T-helper 2 cell treated with Interferon-gamma antibody and Interleukin-4, amounts not matched to agents 5 μg/mL and 100 μg/mL, for 36 hours (primary cell): ENCODE results near the gene SLTM.
"Not testable (repeated sequence)": the region's sequence is repeated elsewhere in the genome, so short reads cannot be mapped to it uniquely, and the experiment has no call there.

Experiments used
- DNase-seq: peaks from one replicate; pipeline ENCODE4 v3.0.0; 2021; ENCODE audit warnings: low spot score
- H3K27ac Mint-ChIP-seq: one replicate; pipeline ENCODE4 v1.8.0; 2021; ENCODE audit warnings: mild to moderate bottlenecking, mixed read lengths
- H3K27me3 Mint-ChIP-seq: one replicate; pipeline ENCODE4 v1.8.0; 2021; ENCODE audit warnings: low read depth, mixed read lengths
- H3K36me3 Mint-ChIP-seq: one replicate; pipeline ENCODE4 v1.8.0; 2021; ENCODE audit warnings: low read depth, mixed read lengths
- H3K4me1 Mint-ChIP-seq: one replicate; pipeline ENCODE4 v1.8.0; 2021; ENCODE audit warnings: low read depth, mixed read lengths
- H3K4me3 Mint-ChIP-seq: one replicate; pipeline ENCODE4 v1.8.0; 2022; ENCODE audit warnings: mild to moderate bottlenecking, moderate library complexity, mixed read lengths
- H3K9me3 Mint-ChIP-seq: one replicate; pipeline ENCODE4 v1.8.0; 2021; ENCODE audit warnings: mixed read lengths

The SLTM gene

GRCh38 chr15:58951388-58952007 is 18.0 kb upstream of the SLTM start:
- peaks cover 10% of the 10 kb centered on the region for H3K4me1 Mint-ChIP-seq
- H3K27me3 Mint-ChIP-seq, result peaks cover 5% of the 10 kb centered on the region
- no peaks in the 10 kb centered on the region for H3K9me3 Mint-ChIP-seq
- H3K4me3 Mint-ChIP-seq, result no peak overlapping the region
- no peaks in the 10 kb centered on the region for H3K36me3 Mint-ChIP-seq
- H3K27ac Mint-ChIP-seq, result no peak overlapping the region
- no peak for DNase-seq

DNA sequence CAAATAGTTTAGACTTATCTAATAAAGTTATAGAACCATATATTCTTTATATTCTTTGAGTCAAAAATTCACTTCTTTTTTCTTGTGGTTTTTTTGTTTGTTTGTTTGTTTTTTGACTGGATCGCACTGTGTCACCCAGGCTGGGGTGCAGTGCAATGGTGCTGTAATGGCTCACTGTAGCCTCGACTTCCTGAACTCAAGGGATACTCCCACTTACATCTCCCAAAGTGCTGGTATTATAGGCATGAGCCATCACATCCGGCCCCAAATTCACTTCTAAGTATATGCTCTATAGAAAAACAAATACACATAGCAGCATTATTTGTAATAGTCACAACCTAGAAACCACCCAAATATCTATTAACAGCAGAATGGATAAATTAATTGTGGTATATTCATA is 13.7 kb upstream of the SLTM start:
- no peaks in the 10 kb centered on the region for H3K9me3 Mint-ChIP-seq
- H3K27ac Mint-ChIP-seq, result no peak overlapping the region
- no peaks in the 10 kb centered on the region for H3K4me1 Mint-ChIP-seq
- H3K27me3 Mint-ChIP-seq, result peaks cover 5% of the 10 kb centered on the region
- no peak overlapping the region for H3K4me3 Mint-ChIP-seq
- DNase-seq, result no peak
- H3K36me3 Mint-ChIP-seq, result no peaks in the 10 kb centered on the region

DNA sequence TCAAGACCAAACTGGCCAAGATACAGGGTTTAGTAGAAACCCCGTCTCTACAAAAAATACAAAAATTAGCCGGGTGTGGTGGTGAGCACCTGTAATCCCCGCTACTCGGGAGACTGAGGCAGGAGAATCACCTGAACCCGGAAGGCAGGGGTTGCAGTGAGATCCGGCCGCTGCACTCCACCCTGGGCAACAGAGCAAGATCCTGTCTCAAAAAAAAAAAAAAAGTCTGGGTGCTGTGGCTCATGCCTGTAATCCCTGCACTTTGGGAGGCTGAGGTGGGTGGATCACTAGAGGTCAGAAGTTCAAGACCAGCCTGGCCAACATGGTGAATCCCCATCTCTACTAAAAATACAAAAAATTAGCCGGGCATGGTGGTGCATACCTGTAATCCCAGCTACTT is 1.5 kb upstream of the SLTM start:
- Mint-ChIP-seq H3K4me1 (peaks cover 23% of the 10 kb centered on the region), H3K4me3 (peak overlapping the region; percentile 96), H3K27ac (peak overlapping the region; percentile 100), H3K36me3 (peaks cover 16% of the 10 kb centered on the region)
- not testable (repeated sequence) for H3K9me3 Mint-ChIP-seq, DNase-seq, H3K27me3 Mint-ChIP-seq

- H3K9me3 Mint-ChIP-seq, result no peaks in the 10 kb centered on the region
- H3K4me1 Mint-ChIP-seq, result peaks cover 23% of the 10 kb centered on the region
- peak overlapping the region; percentile 100 for H3K27ac Mint-ChIP-seq
- H3K4me3 Mint-ChIP-seq, result peak overlapping the region; percentile 96
- H3K27me3 Mint-ChIP-seq, result no peaks in the 10 kb centered on the region
- H3K36me3 Mint-ChIP-seq, result peaks cover 16% of the 10 kb centered on the region
- no peak for DNase-seq
Measured at GRCh38 chr15:58934521-58934920, 1.0 kb upstream of the SLTM start.

GRCh38 chr15:58934114-58934447 is 602 bp upstream of the SLTM start:
- H3K36me3 Mint-ChIP-seq, result peaks cover 16% of the 10 kb centered on the region
- H3K27me3 Mint-ChIP-seq, result no peaks in the 10 kb centered on the region
- H3K27ac Mint-ChIP-seq, result peak overlapping the region; percentile 100
- H3K4me3 Mint-ChIP-seq, result peak overlapping the region; percentile 96
- peaks cover 23% of the 10 kb centered on the region for H3K4me1 Mint-ChIP-seq
- H3K9me3 Mint-ChIP-seq, result no peaks in the 10 kb centered on the region
- DNase-seq, result no peak

DNA sequence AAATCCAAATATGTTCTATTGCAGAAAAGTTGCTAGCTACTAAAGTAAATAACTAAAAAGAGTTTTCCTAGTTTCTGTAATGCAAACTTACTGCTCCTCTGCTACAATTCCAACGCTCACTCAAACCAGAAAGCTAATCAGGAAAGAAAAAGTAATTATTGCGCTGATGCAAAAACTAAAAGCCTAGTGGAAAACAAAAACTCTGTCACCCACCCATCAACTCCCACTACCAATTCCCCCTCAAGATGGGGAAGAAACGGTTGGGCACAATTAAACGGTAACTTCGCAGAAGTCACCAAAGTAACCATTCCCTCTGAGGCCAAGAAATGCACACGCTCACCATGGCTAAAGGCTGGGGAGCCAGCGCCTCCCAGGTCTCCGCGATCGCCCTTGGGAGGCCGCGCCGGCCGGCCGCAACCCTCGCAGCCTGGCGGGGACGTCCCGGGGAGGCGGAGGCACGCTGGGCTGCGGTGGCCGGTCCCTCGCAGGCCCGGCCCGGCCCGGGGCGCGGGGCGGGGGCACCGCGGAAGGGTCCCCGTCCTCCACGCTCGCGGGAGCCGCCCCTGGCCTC is 684 bp downstream of the SLTM start:
- no peaks in the 10 kb centered on the region for H3K27me3 Mint-ChIP-seq
- no peaks in the 10 kb centered on the region for H3K9me3 Mint-ChIP-seq
- H3K4me1 Mint-ChIP-seq, result peaks cover 26% of the 10 kb centered on the region
- peaks cover 23% of the 10 kb centered on the region for H3K36me3 Mint-ChIP-seq
- peak overlapping the region; percentile 96 for H3K4me3 Mint-ChIP-seq
- H3K27ac Mint-ChIP-seq, result peak overlapping the region; percentile 90
- DNase-seq, result no peak

GRCh38 chr15:58931987-58932588 is 1.4 kb downstream of the SLTM start:
- H3K9me3 Mint-ChIP-seq, result no peaks in the 10 kb centered on the region
- peaks cover 21% of the 10 kb centered on the region for H3K4me1 Mint-ChIP-seq
- peak overlapping the region; percentile 90 for H3K27ac Mint-ChIP-seq
- H3K4me3 Mint-ChIP-seq, result peak overlapping the region; percentile 96
- H3K27me3 Mint-ChIP-seq, result no peaks in the 10 kb centered on the region
- no peak for DNase-seq
- H3K36me3 Mint-ChIP-seq, result peaks cover 23% of the 10 kb centered on the region

- H3K9me3 Mint-ChIP-seq, result no peaks in the 10 kb centered on the region
- H3K27me3 Mint-ChIP-seq, result no peaks in the 10 kb centered on the region
- no peak overlapping the region for H3K27ac Mint-ChIP-seq
- H3K4me1 Mint-ChIP-seq, result peaks cover 27% of the 10 kb centered on the region
- H3K4me3 Mint-ChIP-seq, result no peak overlapping the region
- H3K36me3 Mint-ChIP-seq, result peaks cover 33% of the 10 kb centered on the region
- no peak for DNase-seq
Measured at GRCh38 chr15:58929891-58930416, 3.5 kb downstream of the SLTM start.

DNA sequence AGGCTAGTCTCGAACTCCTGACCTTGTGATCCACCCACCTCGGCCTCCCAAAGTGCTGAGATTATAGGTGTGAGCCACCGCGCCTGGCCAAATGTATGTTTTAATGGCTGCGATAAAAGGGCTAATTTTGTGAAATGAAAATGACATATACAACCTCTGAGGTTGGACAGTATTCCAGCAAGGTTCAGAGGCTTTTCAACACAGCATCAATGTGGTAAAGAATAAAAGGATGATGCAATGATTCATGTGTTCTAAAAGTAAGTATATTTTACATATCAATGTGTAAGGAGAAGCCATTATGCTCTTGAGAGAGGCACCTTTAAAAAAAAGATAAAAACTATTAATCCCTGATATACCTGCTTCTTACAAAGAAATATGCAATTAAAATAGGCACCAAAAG is 6.7 kb downstream of the SLTM start:
- peaks cover 35% of the 10 kb centered on the region for H3K36me3 Mint-ChIP-seq
- H3K27ac Mint-ChIP-seq, result no peak overlapping the region
- H3K4me1 Mint-ChIP-seq, result peaks cover 30% of the 10 kb centered on the region
- DNase-seq, result no peak
- no peaks in the 10 kb centered on the region for H3K27me3 Mint-ChIP-seq
- no peaks in the 10 kb centered on the region for H3K9me3 Mint-ChIP-seq
- no peak overlapping the region for H3K4me3 Mint-ChIP-seq

GRCh38 chr15:58924327-58924726 is 9.2 kb downstream of the SLTM start:
- peaks cover 26% of the 10 kb centered on the region for H3K4me1 Mint-ChIP-seq
- H3K27ac Mint-ChIP-seq, result no peak overlapping the region
- H3K9me3 Mint-ChIP-seq, result no peaks in the 10 kb centered on the region
- no peak overlapping the region for H3K4me3 Mint-ChIP-seq
- H3K27me3 Mint-ChIP-seq, result no peaks in the 10 kb centered on the region
- no peak for DNase-seq
- peaks cover 37% of the 10 kb centered on the region for H3K36me3 Mint-ChIP-seq

DNA sequence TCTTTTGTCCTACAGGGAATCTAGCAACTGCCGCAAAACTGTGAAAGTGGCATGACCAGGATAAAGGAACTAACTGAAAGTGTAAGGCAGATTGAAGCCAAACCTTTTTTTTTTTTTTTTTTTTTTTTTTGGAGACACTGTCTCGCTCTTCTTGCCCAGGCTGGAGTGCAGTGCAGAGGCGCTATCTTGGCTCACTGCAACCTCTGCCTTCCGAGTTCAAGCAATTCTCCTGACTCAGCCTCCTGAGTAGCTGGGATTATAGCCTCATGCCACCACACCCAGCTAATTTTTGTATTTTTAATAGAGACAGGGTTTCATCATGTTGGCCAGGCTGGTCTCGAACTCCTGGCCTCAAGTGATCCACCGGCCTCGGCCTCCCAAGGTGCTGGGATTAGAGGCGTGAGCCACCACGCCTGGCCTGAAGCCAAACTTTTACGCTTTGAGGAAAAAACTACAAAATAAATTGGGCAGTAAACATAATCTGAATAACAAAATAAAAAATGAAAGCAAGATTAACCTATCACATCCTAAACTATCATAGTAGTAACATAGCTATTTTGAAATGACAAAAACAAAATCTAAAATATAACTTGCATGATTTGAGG is 9.7 kb downstream of the SLTM start:
- H3K4me3 Mint-ChIP-seq, result peak overlapping the region; percentile 21
- peaks cover 26% of the 10 kb centered on the region for H3K4me1 Mint-ChIP-seq
- H3K36me3 Mint-ChIP-seq, result peaks cover 37% of the 10 kb centered on the region
- no peaks in the 10 kb centered on the region for H3K27me3 Mint-ChIP-seq
- H3K27ac Mint-ChIP-seq, result peak overlapping the region; percentile 69
- H3K9me3 Mint-ChIP-seq, result no peaks in the 10 kb centered on the region
- DNase-seq, result no peak

- Mint-ChIP-seq H3K36me3 (peaks cover 33% of the 10 kb centered on the region), H3K4me3 (peak overlapping the region; percentile 21), H3K27me3 (no peaks in the 10 kb centered on the region), H3K9me3 (no peaks in the 10 kb centered on the region), H3K4me1 (peaks cover 26% of the 10 kb centered on the region), H3K27ac (peak overlapping the region; percentile 69)
- DNase-seq, result no peak
Measured at GRCh38 chr15:58923284-58923683, 10.2 kb downstream of the SLTM start.

GRCh38 chr15:58921267-58921790 is 12.2 kb downstream of the SLTM start:
- Mint-ChIP-seq H3K27ac (no peak overlapping the region), H3K9me3 (no peaks in the 10 kb centered on the region), H3K36me3 (peaks cover 28% of the 10 kb centered on the region), H3K4me3 (no peak overlapping the region), H3K27me3 (no peaks in the 10 kb centered on the region), H3K4me1 (peaks cover 23% of the 10 kb centered on the region)
- no peak for DNase-seq

DNA sequence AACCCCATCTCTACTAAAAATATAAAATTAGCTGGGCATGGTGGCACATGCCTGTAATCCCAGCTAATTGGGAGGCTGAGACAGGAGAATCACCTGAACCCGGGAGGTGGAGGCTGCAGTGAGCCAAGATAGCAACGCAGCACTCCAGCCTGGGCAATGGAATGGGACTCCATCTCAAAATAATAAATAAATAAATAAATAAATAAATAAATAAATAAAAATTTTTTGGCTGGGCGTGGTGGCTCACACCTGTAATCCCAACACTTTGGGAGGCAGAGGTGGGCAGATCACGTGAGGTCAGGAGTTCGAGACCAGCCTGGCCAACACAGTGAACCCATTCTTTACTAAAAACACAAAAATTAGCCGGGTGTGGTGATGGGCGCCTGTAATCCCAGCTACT is 13.0 kb downstream of the SLTM start:
- not testable (repeated sequence) for H3K9me3 Mint-ChIP-seq, H3K4me3 Mint-ChIP-seq, DNase-seq, H3K27ac Mint-ChIP-seq, H3K27me3 Mint-ChIP-seq
- H3K36me3 Mint-ChIP-seq, result peaks cover 26% of the 10 kb centered on the region
- H3K4me1 Mint-ChIP-seq, result peaks cover 17% of the 10 kb centered on the region
